Upper lobe of left lung (tissue), 6 donors: ENCODE measurements around the gene PARD6B. TPM values are rescaled to one million over a fixed set of nuclear protein-coding genes. Genes with fewer than 3 reads are reported as not detected.
"Not testable (repeated sequence)": the region's sequence is repeated elsewhere in the genome, so short reads cannot be mapped to it uniquely, and the experiment has no call there.

Experiments
- ATAC-seq, 2 donors: fragments of 200-7000 bp; cut with Tn5 transposase; one replicate each; pipeline ENCODE4 v1.9.1; 2022; ENCODE audit warnings: mild to moderate bottlenecking in 2 of 2, moderate library complexity in 2 of 2; ENCODE audit not compliant: low FRiP score in 2 of 2
- DNase-seq, 2 donors: peaks; one replicate each; pipeline ENCODE4 v3.0.0-alpha.2; 2019 to 2020
- H3K27ac ChIP-seq, 4 donors: fragments of 200-600 bp; sonication (generic); one replicate each; pipeline ENCODE4 v1.5.1; 2016 to 2019
- H3K27me3 ChIP-seq, 4 donors: fragments of 200-600 bp; sonication (generic); one replicate each; pipeline ENCODE4 v1.5.1; 2017 to 2019
- H3K36me3 ChIP-seq, 4 donors: fragments of 200-600 bp; sonication (generic); one replicate each; pipeline ENCODE4 v1.5.1; 2016 to 2019
- H3K4me1 ChIP-seq, 4 donors: fragments of 200-600 bp; sonication (generic); one replicate each; pipeline ENCODE4 v1.5.1; 2018 to 2019
- H3K4me3 ChIP-seq, 4 donors: fragments of 200-600 bp; sonication (generic); one replicate each; pipeline ENCODE4 v1.5.1; 2017 to 2019; ENCODE audit warnings: mild to moderate bottlenecking in 2 of 4, moderate library complexity in 1 of 4
- H3K9me3 ChIP-seq, 4 donors: fragments of 200-600 bp; sonication (generic); one replicate each; pipeline ENCODE4 v1.5.1; 2018 to 2019
- CTCF ChIP-seq, 6 experiments: fragments of 450-650 bp in 4 of 6; fragments of 200-600 bp in 2 of 6; sonication (generic) in 2 of 6; IDR thresholded peaks; one replicate each; pipeline ENCODE4 v1.5.1; 2016 to 2019; ENCODE audit warnings: antibody characterized with exemption in 6 of 6
- EP300 ChIP-seq, 4 donors: sonication (generic); formaldehyde crosslinking; IDR thresholded peaks; one replicate each; pipeline ENCODE4 v1.5.1; 2017; ENCODE audit warnings: antibody characterized with exemption in 4 of 4, control low read depth in 2 of 4
- POLR2A ChIP-seq, 4 donors: fragments of 450-650 bp; IDR thresholded peaks; one replicate each; pipeline ENCODE4 v1.5.1; 2016 to 2017; ENCODE audit warnings: antibody characterized with exemption in 4 of 4, mild to moderate bottlenecking in 2 of 4
- POLR2AphosphoS5 ChIP-seq, 2 donors: sonication (generic); formaldehyde crosslinking; IDR thresholded peaks; one replicate each; pipeline ENCODE4 v1.5.1; 2017; ENCODE audit warnings: antibody characterized with exemption in 2 of 2
- WGBS, 2 donors: methylation state at CpG; one replicate each; pipeline ENCODE4 v1.1.5; 2017 to 2018; 5-methylcytosine and 5-hydroxymethylcytosine counted together
- total RNA-seq, 6 donors: library from RNA; depleted of rRNA in 4 of 6; stranded (reverse); fragments of >200 nt in 4 of 6; gene quantifications; one replicate each; pipeline versions ENCODE4 v1.1.0 to v1.2.1, GENCODE V29; 2016 to 2021
- donor health status: DM: no; HTN: no; CAD: no; lungs with moderate emphysema.
- donor health status: DM: no; HTN: yes; CAD: no; lungs with severe emphysema.

PARD6B gene
- total RNA-seq, 6 donors from 2014 or later: 7.3 to 56.4 (median 43.4) TPM

GRCh38 chr20:50798650-50799049, 67.3 kb downstream of the PARD6B start:
- H3K4me1 ChIP-seq: peaks cover 12 to 18% (median 16%) of the 10 kb centered on the region in 4 donors
- TF ChIP-seq POLR2A (IDR thresholded peaks at IDR 0.05) (no peak), EP300 (IDR thresholded peaks at IDR 0.05) (no peak), CTCF (IDR thresholded peaks at IDR 0.05) (no peak), POLR2AphosphoS5 (IDR thresholded peaks at IDR 0.05) (no peak)
- ATAC-seq (no peak), DNase-seq (no peak)
- 90 to 94% methylated on average over 7 of the region's 7 CpGs for WGBS, 2 donors
- peak overlapping the region in 2 of 4 donors; percentile 12 to 21 for H3K27ac ChIP-seq
- no peaks in the 10 kb centered on the region for H3K36me3 ChIP-seq
- H3K27me3 ChIP-seq: peaks cover 0 to 4% (median 0%) of the 10 kb centered on the region in 4 donors
- no peak overlapping the region for H3K4me3 ChIP-seq
- H3K9me3 ChIP-seq: no peaks in the 10 kb centered on the region

GRCh38 chr20:50799176-50799889, 68.0 kb downstream of the PARD6B start:
- H3K27ac ChIP-seq: peak overlapping the region in 3 of 4 donors; percentile 12 to 21 (median 14)
- no peaks in the 10 kb centered on the region for H3K36me3 ChIP-seq
- TF ChIP-seq POLR2A (IDR thresholded peaks at IDR 0.05) (no peak), EP300 (IDR thresholded peaks at IDR 0.05) (no peak)
- H3K9me3 ChIP-seq: no peaks in the 10 kb centered on the region
- peaks cover 0 to 4% (median 0%) of the 10 kb centered on the region in 4 donors for H3K27me3 ChIP-seq
- WGBS, 2 donors: 76 to 79% methylated on average over 8 to 13 of the region's 13 CpGs
- DNase-seq (no peak), ATAC-seq (no peak)
- no peak overlapping the region for H3K4me3 ChIP-seq
- H3K4me1 ChIP-seq: peaks cover 8 to 14% (median 12%) of the 10 kb centered on the region in 4 donors

GRCh38 chr20:50799890-50800550, 68.6 kb downstream of the PARD6B start:
- H3K4me1 ChIP-seq: peaks cover 5 to 9% (median 7%) of the 10 kb centered on the region in 4 donors
- ATAC-seq (no peak), DNase-seq (no peak)
- H3K27ac ChIP-seq: peak overlapping the region in 1 of 4 donors; percentile 12
- no peaks in the 10 kb centered on the region for H3K9me3 ChIP-seq
- no peaks in the 10 kb centered on the region for H3K36me3 ChIP-seq
- H3K4me3 ChIP-seq: no peak overlapping the region
- 85 to 92% methylated on average over 8 of the region's 8 CpGs for WGBS, 2 donors
- H3K27me3 ChIP-seq: peaks cover 0 to 4% (median 0%) of the 10 kb centered on the region in 4 donors
- TF ChIP-seq CTCF (IDR thresholded peaks at IDR 0.05) (no peak), EP300 (IDR thresholded peaks at IDR 0.05) (no peak), POLR2A (IDR thresholded peaks at IDR 0.05) (no peak), POLR2AphosphoS5 (IDR thresholded peaks at IDR 0.05) (no peak)

GRCh38 chr20:50800986-50801746, 69.8 kb downstream of the PARD6B start:
- not testable (repeated sequence) for DNase-seq, H3K27ac ChIP-seq, H3K4me3 ChIP-seq, H3K27me3 ChIP-seq, H3K36me3 ChIP-seq, H3K9me3 ChIP-seq, H3K4me1 ChIP-seq, ATAC-seq
- WGBS, 2 donors: 93 to 95% methylated on average over 13 of the region's 13 CpGs

GRCh38 chr20:50801747-50802125, 70.4 kb downstream of the PARD6B start:
- Histone ChIP-seq H3K4me1 (no peaks in the 10 kb centered on the region), H3K27me3 (no peaks in the 10 kb centered on the region), H3K27ac (no peak overlapping the region), H3K36me3 (no peaks in the 10 kb centered on the region), H3K4me3 (no peak overlapping the region), H3K9me3 (no peaks in the 10 kb centered on the region)
- DNase-seq: no peak
- TF ChIP-seq POLR2AphosphoS5 (IDR thresholded peaks at IDR 0.05) (no peak), CTCF (IDR thresholded peaks at IDR 0.05) (no peak), EP300 (IDR thresholded peaks at IDR 0.05) (no peak), POLR2A (IDR thresholded peaks at IDR 0.05) (no peak)
- 90 to 98% methylated on average over 5 of the region's 5 CpGs for WGBS, 2 donors
- no peak for ATAC-seq
